IPS-18c (cell line): ENCODE data around the gene MXRA7.

ENCODE experiments used
- H3K4me3 ChIP-seq: 2 replicates; pipeline ENCODE4 v1.7.0; 2013; ENCODE audit warnings: low read depth, mild to moderate bottlenecking, low read length, moderate library complexity; ENCODE audit not compliant: insufficient read depth
- H3K9me3 ChIP-seq: one replicate; pipeline ENCODE4 v1.6.1; 2013; ENCODE audit warnings: mild to moderate bottlenecking, low read length, moderate library complexity; ENCODE audit not compliant: control insufficient read depth, insufficient read depth

Gene MXRA7

DNA sequence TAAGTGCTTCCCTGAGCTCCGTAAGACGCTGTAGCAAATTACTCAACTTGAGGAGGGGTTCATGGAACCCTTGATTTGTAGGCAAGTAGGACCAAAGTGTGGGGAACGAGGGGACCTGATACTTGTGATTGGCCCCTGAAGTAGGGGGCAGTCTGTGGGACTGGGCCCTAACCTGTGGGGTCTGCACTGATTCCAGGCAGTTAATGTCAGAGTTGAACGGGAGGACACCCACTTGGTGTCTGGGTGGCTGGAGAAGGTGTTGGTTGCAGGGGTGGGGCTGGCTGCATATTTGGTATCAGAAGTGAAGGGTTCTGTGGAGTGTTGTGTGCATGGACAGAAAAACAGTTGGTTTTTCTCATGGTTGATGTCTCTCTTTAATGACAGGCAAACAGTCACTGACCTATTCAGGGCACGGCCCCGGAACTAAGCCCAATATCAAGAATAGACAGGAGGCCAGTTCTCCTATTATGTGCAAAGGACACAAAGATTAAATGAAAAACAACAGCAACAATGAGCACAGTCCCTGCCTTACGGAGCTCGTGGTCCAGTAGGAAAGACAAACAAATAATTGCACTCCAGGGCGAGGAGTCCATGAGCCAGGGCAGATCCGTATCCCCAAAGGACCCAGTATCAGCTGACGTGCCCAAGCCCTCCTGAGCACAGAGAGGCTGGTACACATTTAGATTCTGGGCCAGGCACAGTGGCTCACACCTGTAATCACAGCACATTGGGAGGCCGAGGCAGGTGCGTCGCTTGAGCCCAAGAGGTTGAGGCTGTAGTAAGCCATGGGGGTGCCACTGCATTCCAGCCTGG, 19.2 kb downstream of the MXRA7 start:
- H3K4me3 ChIP-seq = no peak overlapping the region

DNA sequence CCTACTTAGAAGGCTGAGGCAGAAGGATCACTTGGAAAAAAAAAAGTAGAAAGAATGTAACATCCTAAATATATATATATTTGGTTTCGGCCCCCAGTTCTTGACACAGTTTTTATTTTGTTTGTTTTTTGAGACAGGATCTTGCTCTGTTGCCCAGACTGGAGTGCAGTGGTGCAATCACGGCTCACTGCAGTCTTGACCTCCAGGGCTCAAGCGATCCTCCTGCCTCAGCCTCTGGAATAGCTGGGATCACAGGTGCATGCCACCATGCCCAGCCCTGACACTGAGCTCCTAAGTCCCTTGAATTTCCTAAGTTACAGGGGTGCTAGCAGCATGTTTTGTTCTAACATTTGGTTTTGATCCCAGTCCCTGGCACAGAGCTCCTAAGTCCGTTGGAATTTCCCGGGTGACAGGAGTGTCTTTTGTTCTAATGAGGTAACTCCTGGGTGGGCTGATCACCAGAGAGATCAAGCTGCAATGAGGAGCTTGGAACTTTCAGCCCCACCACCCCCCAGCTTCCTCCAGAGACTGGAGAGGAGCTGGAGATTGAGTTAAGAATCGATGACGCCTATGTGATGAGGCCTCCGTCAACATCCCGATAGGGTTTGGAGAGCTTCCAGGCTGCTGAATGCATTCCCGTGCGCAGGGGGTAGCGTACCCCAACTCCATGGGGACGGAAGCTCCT, 20.0 kb downstream of the MXRA7 start:
- no peaks in the 10 kb centered on the region for H3K9me3 ChIP-seq
- H3K4me3 ChIP-seq = no peak overlapping the region

More for the DNA sequence above, 19.2 kb downstream of the MXRA7 start:
- H3K9me3 ChIP-seq = no peaks in the 10 kb centered on the region

- no peak overlapping the region for H3K4me3 ChIP-seq
Measured at GRCh38 chr17:76689859-76690258, 20.9 kb downstream of the MXRA7 start.

DNA sequence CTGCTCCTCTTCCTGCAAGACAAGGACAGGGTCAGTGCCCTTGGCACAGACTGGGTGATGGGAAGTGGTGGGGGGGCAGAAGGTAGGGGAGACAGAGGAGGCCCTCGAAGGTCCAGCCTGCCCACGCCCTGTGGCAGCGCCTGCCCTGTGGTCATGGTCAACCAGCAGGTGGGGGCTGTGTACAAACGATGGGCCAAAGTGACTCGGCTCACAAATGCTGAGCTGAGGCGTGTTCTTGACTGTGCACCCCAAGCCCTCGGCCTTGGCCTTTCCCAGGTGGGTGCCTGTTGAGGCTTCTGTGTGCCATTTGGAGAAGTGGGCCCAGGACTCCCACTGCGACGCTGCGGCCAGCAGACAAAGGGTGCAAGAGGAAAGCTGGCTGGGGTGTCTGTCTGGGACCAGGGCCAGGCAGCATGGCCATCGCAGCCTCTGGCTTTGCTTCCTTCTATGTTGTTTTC, 22.6 kb downstream of the MXRA7 start:
- Histone ChIP-seq H3K4me3 (no peak overlapping the region), H3K9me3 (no peaks in the 10 kb centered on the region)

More at GRCh38 chr17:76689859-76690258, 20.9 kb downstream of the MXRA7 start:
- no peaks in the 10 kb centered on the region for H3K9me3 ChIP-seq

DNA sequence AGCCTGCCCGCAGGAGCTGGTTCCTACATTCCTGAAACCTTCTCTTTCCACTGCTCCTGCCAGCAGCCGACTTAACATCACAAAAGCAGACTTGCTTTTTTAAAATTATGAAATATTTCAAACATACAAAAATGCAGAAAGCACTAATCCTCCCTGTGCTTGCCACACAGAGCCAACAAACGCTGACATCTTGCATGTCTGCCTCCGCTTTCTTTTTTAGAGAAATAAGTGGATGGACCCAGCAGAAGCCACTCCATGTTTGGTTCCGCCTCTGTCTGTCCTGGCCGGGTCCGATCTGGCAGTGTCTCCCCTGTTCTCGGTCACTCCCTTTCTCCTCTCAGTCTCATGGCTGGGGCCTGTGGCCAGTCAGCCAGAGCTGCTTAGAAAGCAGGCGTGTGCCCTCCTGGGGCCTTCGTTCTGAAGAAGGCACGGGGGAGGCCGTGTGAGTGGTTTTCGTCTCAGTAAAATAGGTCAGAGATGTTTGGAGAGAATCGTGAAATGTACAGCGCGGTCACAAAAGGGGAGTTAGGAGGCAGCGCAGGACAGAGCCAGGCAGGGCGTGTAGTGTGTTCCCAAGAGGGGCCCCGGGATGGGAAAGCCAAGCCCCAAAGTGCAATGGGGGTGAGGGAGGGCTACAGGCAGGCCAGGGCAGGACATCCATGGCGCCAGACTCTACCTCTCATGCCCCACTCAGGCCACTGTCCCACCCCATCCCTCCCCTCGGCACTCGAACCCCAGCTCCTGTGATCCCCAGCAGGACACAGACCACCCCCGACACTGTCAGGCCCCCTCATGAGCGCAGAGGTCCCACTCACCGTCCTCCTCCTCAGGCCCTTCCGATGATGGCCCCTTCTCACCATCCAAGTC, 23.2 kb downstream of the MXRA7 start:
- Histone ChIP-seq H3K9me3 (no peaks in the 10 kb centered on the region), H3K4me3 (no peak overlapping the region)

DNA sequence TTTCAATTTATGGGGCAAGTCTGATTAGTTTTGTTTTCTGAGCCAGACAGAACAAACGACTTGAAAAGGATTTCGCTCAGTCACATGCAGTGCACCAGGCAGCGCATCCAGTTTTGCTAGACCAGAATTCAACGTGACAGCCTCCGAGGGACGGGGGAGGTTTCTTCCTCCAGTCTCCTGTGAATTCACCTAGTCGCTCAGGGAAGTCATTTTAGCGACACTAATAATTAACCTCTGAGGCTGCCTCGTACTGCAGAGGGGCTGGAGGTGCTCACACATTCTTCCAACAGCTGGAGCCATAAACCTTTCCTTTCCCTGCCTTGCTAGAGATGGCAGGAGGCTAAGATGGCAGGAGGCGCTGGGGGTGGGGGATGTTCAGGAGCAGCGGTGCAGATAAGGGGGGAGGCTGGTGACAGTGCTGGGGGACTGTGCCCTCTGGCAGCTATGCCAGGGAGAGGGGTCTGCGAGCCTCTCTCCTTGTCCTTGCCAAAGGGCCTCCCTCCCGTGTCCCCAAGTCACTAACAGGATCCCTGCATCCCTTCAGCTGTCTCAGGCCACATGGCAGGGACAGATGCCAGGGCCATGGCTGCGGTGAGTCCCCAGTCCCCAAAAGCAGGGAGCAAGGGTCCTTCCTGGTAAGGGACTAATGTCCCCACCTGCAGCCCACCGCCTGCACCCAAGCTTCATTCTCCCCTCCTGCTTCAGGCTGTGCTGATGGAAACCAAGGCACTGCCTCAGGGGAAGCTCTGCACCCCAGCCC, 24.0 kb downstream of the MXRA7 start:
- no peaks in the 10 kb centered on the region for H3K9me3 ChIP-seq
- no peak overlapping the region for H3K4me3 ChIP-seq

DNA sequence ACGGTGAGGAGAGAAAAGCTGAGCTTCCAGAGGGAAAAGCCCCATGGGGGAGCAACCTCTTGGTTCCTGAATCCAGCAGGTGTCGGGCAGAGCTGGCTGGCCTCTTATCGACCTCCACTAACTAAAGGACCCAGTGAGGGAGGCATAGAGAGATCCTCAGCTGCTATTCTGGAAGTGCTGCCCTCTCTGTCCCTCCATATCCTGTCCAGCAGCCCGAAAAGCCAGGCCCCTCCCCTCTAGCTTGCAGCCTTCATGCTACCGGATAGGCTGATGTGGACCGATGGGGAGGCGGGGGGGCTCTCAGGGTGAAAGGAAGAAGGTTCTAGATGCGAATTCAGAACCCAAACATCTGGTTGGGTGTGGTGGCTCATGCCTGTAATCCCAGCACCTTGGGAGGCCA, 24.9 kb downstream of the MXRA7 start:
- H3K4me3 ChIP-seq = no peak overlapping the region
- H3K9me3 ChIP-seq = no peaks in the 10 kb centered on the region

DNA sequence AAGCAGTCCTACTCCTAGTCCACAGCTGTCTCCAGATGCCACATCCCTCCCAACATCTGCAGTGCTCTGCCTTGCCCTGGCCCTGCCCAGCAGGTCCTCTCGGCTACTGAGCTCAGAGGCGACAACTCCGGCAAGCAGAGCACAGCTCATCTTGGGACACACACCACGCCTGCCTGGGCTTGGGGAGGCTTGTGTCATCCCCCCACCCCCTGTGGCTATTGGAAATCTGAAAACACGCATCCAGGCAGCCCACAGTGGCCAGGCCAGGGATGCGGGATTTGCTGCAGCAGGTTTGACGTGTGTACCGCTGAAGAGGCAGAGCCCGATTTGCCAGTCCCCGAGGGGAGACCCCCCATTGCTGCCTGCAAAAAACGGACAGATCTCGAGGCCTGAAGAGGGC, 25.4 kb downstream of the MXRA7 start:
- Histone ChIP-seq H3K4me3 (no peak overlapping the region), H3K9me3 (no peaks in the 10 kb centered on the region)

DNA sequence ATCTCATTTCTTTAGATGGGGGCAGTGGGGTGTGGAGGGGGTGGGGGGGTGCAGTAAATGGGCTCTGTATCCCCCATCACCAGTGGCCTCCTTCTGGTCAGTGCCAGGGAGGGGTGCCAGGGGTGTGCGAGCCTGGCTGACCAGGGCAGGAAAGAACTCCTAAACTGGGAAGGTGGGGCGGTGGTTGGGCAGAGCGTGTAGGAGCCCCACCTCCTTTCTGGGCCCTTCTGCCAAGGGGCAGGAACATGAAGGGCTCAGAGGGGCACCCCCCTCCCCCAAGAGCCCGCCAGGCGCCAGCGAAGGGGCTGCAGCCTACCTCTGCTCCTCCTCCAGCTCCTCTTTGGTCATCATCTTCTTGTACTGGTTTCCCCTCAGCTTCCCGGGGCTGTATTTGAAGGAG, 26.0 kb downstream of the MXRA7 start:
- Histone ChIP-seq H3K4me3 (no peak overlapping the region), H3K9me3 (no peaks in the 10 kb centered on the region)

- Histone ChIP-seq H3K9me3 (no peaks in the 10 kb centered on the region), H3K4me3 (no peak overlapping the region)
Measured at GRCh38 chr17:76683921-76684745, 26.6 kb downstream of the MXRA7 start.

DNA sequence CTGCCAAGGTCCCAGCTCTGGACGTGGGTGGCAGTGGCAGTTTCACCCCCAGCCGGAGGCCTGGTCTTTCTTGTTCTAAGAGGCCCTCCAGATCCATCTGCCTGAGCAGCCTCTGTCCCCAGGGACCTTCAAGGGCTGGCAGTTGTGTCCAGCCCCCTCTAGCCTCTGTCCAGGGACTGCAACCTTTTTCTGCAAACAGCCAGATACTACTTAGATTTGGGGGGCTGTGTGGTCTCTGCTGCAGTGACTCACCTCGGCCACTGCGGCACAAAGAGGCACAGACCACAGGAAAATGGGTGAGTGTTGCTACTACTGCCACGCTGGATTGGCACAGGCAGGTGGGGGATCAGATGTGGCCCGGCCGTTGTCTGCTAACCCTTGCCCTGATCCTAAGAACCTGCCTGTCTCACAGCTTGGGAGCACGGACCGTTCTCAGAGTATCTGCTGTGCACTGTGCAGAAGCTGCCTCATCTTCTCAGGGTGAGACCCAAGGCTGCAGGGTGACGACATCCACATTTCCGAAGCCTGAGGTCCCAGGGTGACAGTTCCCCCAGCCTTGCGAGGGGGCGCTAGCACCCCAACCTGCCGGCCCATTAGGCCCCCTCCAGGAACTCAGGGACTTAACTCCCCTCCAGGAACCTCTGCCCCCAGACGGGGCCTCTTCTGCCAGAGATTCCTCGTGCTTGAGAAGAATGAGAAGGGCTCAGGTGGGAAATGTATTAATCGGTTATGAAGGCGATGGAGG, 27.6 kb downstream of the MXRA7 start:
- no peaks in the 10 kb centered on the region for H3K9me3 ChIP-seq
- H3K4me3 ChIP-seq = no peak overlapping the region

- no peaks in the 10 kb centered on the region for H3K9me3 ChIP-seq
- no peak overlapping the region for H3K4me3 ChIP-seq
Measured at GRCh38 chr17:76682296-76682695, 28.5 kb downstream of the MXRA7 start.

GRCh38 chr17:76681222-76682137, 29.3 kb downstream of the MXRA7 start:
- Histone ChIP-seq H3K9me3 (no peaks in the 10 kb centered on the region), H3K4me3 (no peak overlapping the region)

DNA sequence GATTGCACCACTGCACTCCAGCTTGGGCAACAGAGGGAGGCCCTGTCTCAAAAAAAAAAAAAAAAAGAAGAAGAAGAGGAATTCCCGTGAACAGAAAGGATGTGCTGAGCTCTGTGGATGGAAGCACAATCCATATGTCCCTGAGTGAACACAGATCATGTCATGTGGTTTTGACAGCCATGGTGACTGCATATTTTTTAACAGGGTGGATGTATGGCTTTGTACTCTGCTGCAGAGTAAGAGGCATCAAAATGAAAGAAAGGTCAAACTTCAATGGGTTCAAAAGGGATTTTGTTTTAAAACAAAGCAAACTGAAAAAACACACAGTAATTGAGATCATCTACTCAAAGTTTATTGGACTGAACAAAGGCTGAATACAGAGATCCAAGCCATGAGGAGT, 31.5 kb downstream of the MXRA7 start:
- H3K9me3 ChIP-seq = no peaks in the 10 kb centered on the region
- no peak overlapping the region for H3K4me3 ChIP-seq

GRCh38 chr17:76678330-76678729, 32.4 kb downstream of the MXRA7 start:
- Histone ChIP-seq H3K9me3 (no peaks in the 10 kb centered on the region), H3K4me3 (no peak overlapping the region)
